ENCODE results near the gene TMCO4. TPM values are rescaled to one million over a fixed set of nuclear protein-coding genes. Genes with fewer than 3 reads are reported as not detected.
A peak's percentile ranks its signal among the peaks of the same experiment; 100 is the strongest.

TMCO4 gene
- total RNA-seq, 2 experiments from 2014 or later, result 1.2 to 8.1 TPM

DNA sequence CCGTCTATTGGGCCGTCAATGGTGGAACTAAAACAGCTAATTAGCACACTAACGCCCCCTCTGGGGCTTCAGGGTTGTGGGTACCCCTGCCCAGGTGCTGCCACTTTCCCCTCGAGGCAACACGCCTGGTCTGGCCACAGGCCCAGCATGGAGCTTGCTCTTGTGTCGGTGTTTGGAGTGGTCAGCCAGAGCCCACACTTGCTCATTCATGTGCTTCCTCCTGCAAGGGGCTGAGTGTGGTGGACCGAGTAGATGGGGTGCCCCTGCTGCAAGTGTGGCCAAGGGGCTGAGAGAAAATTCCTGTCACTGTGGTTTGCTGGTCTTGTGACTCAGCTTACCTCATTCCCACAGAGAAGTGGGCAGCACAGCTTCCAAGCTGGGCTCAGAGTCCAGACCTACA is 109.4 kb downstream of the TMCO4 start:
- Histone ChIP-seq H3K4me2 (ENCODE audit: low read length) (no peak overlapping the region), H3K36me3 (ENCODE audit: insufficient read depth, low read length) (no peaks in the 10 kb centered on the region), H3K9me2 (ENCODE audit: insufficient read depth, low read length) (no peaks in the 10 kb centered on the region), H2AFZ (ENCODE audit: low read length) (no peak overlapping the region), H4K20me1 (ENCODE audit: insufficient read depth, low read length) (no peaks in the 10 kb centered on the region), H3K79me2 (ENCODE audit: insufficient read depth, low read depth, low read length) (no peaks in the 10 kb centered on the region), H3K9me3 (ENCODE audit: low read length) (no peaks in the 10 kb centered on the region), H3K27ac (ENCODE audit: low read depth, low read length, poor library complexity, severe bottlenecking) (no peak overlapping the region), H3K4me3 (ENCODE audit: low read depth, low read length, poor library complexity, severe bottlenecking) (no peak overlapping the region), H3K4me1 (ENCODE audit: insufficient read depth, low read length, poor library complexity, severe bottlenecking) (no peaks in the 10 kb centered on the region)
- intact Hi-C loops (cut with micrococcal nuclease; ENCODE audit: unreplicated experiment), result no loop called here
- ChIA-PET POLR2A (no interaction called here), CTCF (ENCODE audit: unreplicated experiment) (no interaction called here)
- BruUV-seq (replicated peaks), result no TSS peak
- DNase-seq (ENCODE audit: low spot score), result no peak
- TF ChIP-seq, protein P1, sequence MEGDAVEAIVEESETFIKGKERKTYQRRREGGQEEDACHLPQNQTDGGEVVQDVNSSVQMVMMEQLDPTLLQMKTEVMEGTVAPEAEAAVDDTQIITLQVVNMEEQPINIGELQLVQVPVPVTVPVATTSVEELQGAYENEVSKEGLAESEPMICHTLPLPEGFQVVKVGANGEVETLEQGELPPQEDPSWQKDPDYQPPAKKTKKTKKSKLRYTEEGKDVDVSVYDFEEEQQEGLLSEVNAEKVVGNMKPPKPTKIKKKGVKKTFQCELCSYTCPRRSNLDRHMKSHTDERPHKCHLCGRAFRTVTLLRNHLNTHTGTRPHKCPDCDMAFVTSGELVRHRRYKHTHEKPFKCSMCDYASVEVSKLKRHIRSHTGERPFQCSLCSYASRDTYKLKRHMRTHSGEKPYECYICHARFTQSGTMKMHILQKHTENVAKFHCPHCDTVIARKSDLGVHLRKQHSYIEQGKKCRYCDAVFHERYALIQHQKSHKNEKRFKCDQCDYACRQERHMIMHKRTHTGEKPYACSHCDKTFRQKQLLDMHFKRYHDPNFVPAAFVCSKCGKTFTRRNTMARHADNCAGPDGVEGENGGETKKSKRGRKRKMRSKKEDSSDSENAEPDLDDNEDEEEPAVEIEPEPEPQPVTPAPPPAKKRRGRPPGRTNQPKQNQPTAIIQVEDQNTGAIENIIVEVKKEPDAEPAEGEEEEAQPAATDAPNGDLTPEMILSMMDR (conservative IDR thresholded peaks at IDR 0.05; ENCODE audit: low read length), result no peak
- TF ChIP-seq EZH2phosphoT487 (IDR thresholded peaks at IDR 0.05; ENCODE audit: borderline replicate concordance, low read depth, low read length), result no peak

DNA sequence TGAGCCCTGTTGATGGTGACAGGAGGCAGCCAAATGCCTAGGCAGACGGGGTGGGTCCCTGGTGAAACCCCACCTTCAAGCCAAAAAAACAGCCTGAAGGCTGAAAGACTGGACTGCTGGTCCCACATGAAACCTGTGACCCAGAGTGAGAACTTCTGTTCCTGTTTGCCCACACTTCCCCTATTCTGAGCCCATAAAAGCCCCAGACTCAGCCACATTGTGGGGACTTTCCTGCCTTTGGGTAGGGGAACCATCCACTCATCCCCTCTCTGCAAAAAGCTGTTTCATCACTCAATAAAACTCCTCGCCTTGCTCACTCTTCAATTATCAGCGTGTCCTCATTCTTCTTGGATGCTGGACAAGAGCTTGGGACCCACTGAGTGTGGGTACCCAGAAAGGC is 109.9 kb downstream of the TMCO4 start:
- TF ChIP-seq, protein P1 (conservative IDR thresholded peaks at IDR 0.05; ENCODE audit: low read length), result no peak
- no peak for TF ChIP-seq EZH2phosphoT487 (IDR thresholded peaks at IDR 0.05; ENCODE audit: borderline replicate concordance, low read depth, low read length)
- Histone ChIP-seq H3K9me3 (ENCODE audit: low read length) (no peaks in the 10 kb centered on the region), H3K4me2 (ENCODE audit: low read length) (no peak overlapping the region), H3K79me2 (ENCODE audit: insufficient read depth, low read depth, low read length) (no peaks in the 10 kb centered on the region), H3K4me3 (ENCODE audit: low read depth, low read length, poor library complexity, severe bottlenecking) (no peak overlapping the region), H4K20me1 (ENCODE audit: insufficient read depth, low read length) (no peaks in the 10 kb centered on the region), H3K27ac (ENCODE audit: low read depth, low read length, poor library complexity, severe bottlenecking) (no peak overlapping the region), H3K4me1 (ENCODE audit: insufficient read depth, low read length, poor library complexity, severe bottlenecking) (no peaks in the 10 kb centered on the region), H2AFZ (ENCODE audit: low read length) (no peak overlapping the region), H3K36me3 (ENCODE audit: insufficient read depth, low read length) (no peaks in the 10 kb centered on the region), H3K9me2 (ENCODE audit: insufficient read depth, low read length) (no peaks in the 10 kb centered on the region)
- intact Hi-C loops (cut with micrococcal nuclease; ENCODE audit: unreplicated experiment), result no loop called here
- DNase-seq (ENCODE audit: low spot score), result peak; percentile 12
- CTCF ChIA-PET (ENCODE audit: unreplicated experiment), result no interaction called here
- BruUV-seq (replicated peaks), result no TSS peak
- POLR2A ChIA-PET, result no interaction called here

DNA sequence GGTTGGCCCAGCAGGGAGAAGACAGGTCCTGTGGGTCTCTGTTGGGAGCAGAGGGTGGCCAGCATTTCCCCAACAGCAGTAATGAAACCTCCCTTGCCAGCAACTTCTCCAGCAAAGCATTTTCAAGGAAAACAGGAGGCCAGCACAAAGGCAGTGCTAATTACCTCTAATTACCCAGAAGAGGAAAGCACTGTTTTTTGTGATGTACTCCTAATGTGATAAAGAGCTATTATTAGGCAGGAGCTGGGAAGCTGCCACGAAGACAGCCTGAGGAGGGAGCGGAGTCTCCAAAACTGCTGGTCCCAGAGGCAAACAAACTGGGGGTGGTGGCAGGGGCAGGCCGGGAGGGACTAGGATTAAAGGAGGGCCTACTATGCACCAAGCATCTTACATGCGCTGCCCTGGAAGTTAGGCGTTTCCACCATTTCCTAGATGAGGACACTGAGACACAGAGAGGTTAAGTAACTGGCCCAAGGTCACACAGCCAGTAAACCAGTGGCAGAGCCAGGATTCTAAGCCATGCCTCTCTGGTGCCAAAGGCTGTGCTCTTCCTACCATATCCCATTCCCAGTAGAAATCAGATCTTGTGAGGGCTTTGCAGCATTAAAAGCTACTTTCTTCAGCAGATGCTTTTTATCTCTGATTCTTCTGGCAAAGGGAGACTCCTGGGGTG is 110.5 kb downstream of the TMCO4 start:
- H4K20me1 ChIP-seq (ENCODE audit: insufficient read depth, low read length), result no peaks in the 10 kb centered on the region
- no peaks in the 10 kb centered on the region for H3K4me1 ChIP-seq (ENCODE audit: insufficient read depth, low read length, poor library complexity, severe bottlenecking)
- H3K27ac ChIP-seq (ENCODE audit: low read depth, low read length, poor library complexity, severe bottlenecking), result no peak overlapping the region
- H3K4me3 ChIP-seq (ENCODE audit: low read depth, low read length, poor library complexity, severe bottlenecking), result no peak overlapping the region
- TF ChIP-seq, protein P1 (conservative IDR thresholded peaks at IDR 0.05; ENCODE audit: low read length), result no peak
- no peak for TF ChIP-seq EZH2phosphoT487 (IDR thresholded peaks at IDR 0.05; ENCODE audit: borderline replicate concordance, low read depth, low read length)
- DNase-seq (ENCODE audit: low spot score), result no peak
- ChIA-PET CTCF (ENCODE audit: unreplicated experiment) (interaction anchor here (0.5 kb wide), 1 partner anchor 15 kb away, joined by 3 read pairs; no protein-coding TSS in a partner anchor), POLR2A (no interaction called here)
- BruUV-seq (replicated peaks), result no TSS peak
- no peaks in the 10 kb centered on the region for H3K36me3 ChIP-seq (ENCODE audit: insufficient read depth, low read length)
- H2AFZ ChIP-seq (ENCODE audit: low read length), result no peak overlapping the region
- intact Hi-C loops (cut with micrococcal nuclease; ENCODE audit: unreplicated experiment), result no loop called here
- no peak overlapping the region for H3K4me2 ChIP-seq (ENCODE audit: low read length)
- H3K9me2 ChIP-seq (ENCODE audit: insufficient read depth, low read length), result no peaks in the 10 kb centered on the region
- no peaks in the 10 kb centered on the region for H3K79me2 ChIP-seq (ENCODE audit: insufficient read depth, low read depth, low read length)
- H3K9me3 ChIP-seq (ENCODE audit: low read length), result no peaks in the 10 kb centered on the region
